ENCODE data around the gene MACROD2. TPM values are rescaled to one million over a fixed set of nuclear protein-coding genes. Genes with fewer than 3 reads are reported as not detected.
"Not testable (repeated sequence)": the region's sequence is repeated elsewhere in the genome, so short reads cannot be mapped to it uniquely, and the experiment has no call there.

MACROD2 gene
- total RNA-seq, 1 donor from 2014 or later: 17.1 TPM

GRCh38 chr20:15930311-15931305 lies 1935.3 kb downstream of the MACROD2 start:
- DNase-seq (ENCODE audit: low spot score): no peak

- DNase-seq (ENCODE audit: low spot score): no peak
Measured at GRCh38 chr20:15931897-15932296, 1936.6 kb downstream of the MACROD2 start.

- no peak for DNase-seq (ENCODE audit: low spot score)
Measured at GRCh38 chr20:15937179-15937578, 1941.9 kb downstream of the MACROD2 start.

- DNase-seq (ENCODE audit: low spot score): no peak
Measured at GRCh38 chr20:15938847-15939246, 1943.5 kb downstream of the MACROD2 start.

GRCh38 chr20:15940127-15940526 lies 1944.8 kb downstream of the MACROD2 start:
- DNase-seq (ENCODE audit: low spot score): no peak

- no peak for DNase-seq (ENCODE audit: low spot score)
Measured at GRCh38 chr20:15942130-15942529, 1946.8 kb downstream of the MACROD2 start.

GRCh38 chr20:15945289-15945688 lies 1950.0 kb downstream of the MACROD2 start:
- DNase-seq (ENCODE audit: low spot score): no peak

GRCh38 chr20:15949391-15949790 lies 1954.1 kb downstream of the MACROD2 start:
- no peak for DNase-seq (ENCODE audit: low spot score)

GRCh38 chr20:15951658-15952057 lies 1956.3 kb downstream of the MACROD2 start:
- DNase-seq (ENCODE audit: low spot score): no peak

GRCh38 chr20:15958142-15958541 lies 1962.8 kb downstream of the MACROD2 start:
- no peak for DNase-seq (ENCODE audit: low spot score)

GRCh38 chr20:15965165-15965564 lies 1969.8 kb downstream of the MACROD2 start:
- DNase-seq (ENCODE audit: low spot score): no peak

GRCh38 chr20:15967334-15967733 lies 1972.0 kb downstream of the MACROD2 start:
- no peak for DNase-seq (ENCODE audit: low spot score)

- no peak for DNase-seq (ENCODE audit: low spot score)
Measured at GRCh38 chr20:15976047-15976736, 1980.9 kb downstream of the MACROD2 start.

- no peak for DNase-seq (ENCODE audit: low spot score)
Measured at GRCh38 chr20:15977026-15977425, 1981.7 kb downstream of the MACROD2 start.

GRCh38 chr20:15977758-15978157 lies 1982.4 kb downstream of the MACROD2 start:
- DNase-seq (ENCODE audit: low spot score): no peak

GRCh38 chr20:15985494-15986368 lies 1990.4 kb downstream of the MACROD2 start:
- DNase-seq (ENCODE audit: low spot score): not testable (repeated sequence)

GRCh38 chr20:15986690-15987089 lies 1991.4 kb downstream of the MACROD2 start:
- DNase-seq (ENCODE audit: low spot score): no peak

GRCh38 chr20:15991279-15991678 lies 1996.0 kb downstream of the MACROD2 start:
- no peak for DNase-seq (ENCODE audit: low spot score)

GRCh38 chr20:15992564-15992963 lies 1997.2 kb downstream of the MACROD2 start:
- DNase-seq (ENCODE audit: low spot score): no peak

- no peak for DNase-seq (ENCODE audit: low spot score)
Measured at GRCh38 chr20:16000112-16000511, 2004.8 kb downstream of the MACROD2 start.

- DNase-seq (ENCODE audit: low spot score): no peak
Measured at GRCh38 chr20:16001286-16001685, 2006.0 kb downstream of the MACROD2 start.

- no peak for DNase-seq (ENCODE audit: low spot score)
Measured at GRCh38 chr20:16003310-16003709, 2008.0 kb downstream of the MACROD2 start.
